Measurements from ENCODE around the gene PLCB4.

PLCB4 gene

GRCh38 chr20:9417665-9418064 lies 348.8 kb downstream of the PLCB4 start:
- H3K4me3 ChIP-seq (ENCODE audit: low read depth, low read length) = no peak overlapping the region

DNA sequence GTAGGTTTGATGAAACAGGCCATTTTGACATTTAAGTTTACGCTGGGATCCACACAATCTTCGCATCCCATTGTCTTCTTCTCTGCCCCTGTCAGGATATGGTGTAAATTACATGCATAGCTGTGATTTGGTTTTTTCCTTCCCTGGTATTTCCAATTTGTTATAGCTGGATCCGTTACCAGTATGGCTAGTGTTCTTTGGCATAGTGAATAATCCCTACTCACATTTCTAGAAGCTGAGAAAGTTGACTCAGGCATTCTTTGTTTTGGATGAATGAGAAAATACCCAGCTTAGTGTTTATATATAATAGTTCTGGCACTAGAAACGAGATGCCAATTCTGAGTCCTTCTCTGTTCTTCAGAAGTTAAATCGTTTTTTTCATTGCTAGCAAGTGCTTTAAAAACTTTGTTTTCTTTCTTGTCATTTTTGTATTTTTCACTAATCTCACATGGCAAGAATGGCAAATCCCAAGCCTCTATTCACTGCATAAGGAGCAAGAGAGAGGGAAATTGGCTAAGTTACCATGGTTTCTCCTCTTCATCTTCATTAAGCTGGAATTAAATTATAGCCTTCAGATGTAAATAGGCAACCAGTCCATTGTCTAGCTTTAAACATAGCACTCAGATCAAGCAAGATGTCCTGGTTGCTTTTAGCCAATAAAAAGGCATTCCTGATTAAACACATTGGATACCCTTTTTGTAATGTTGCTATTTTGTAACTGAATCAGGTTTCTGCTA lies 353.6 kb downstream of the PLCB4 start:
- no peak overlapping the region for H3K4me3 ChIP-seq (ENCODE audit: low read depth, low read length)

DNA sequence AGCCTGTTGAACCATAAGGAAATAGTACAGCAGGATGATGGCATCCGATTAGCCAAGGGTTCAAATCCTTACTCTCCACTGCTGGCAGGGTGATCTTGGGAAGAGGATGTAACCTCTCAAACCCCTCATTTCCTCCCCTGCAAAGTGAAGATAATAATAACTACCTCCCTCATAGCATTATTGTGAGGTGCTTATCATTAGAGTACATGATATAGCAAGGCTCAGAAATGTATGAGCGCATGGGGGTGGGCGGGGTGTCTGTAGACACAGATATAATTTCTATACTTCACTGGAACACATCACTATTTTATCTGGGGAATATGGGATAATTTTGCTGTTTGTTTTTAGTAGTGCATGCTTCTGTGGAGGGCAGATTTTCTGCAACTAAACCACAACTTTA lies 355.7 kb downstream of the PLCB4 start:
- no peak overlapping the region for H3K4me3 ChIP-seq (ENCODE audit: low read depth, low read length)

DNA sequence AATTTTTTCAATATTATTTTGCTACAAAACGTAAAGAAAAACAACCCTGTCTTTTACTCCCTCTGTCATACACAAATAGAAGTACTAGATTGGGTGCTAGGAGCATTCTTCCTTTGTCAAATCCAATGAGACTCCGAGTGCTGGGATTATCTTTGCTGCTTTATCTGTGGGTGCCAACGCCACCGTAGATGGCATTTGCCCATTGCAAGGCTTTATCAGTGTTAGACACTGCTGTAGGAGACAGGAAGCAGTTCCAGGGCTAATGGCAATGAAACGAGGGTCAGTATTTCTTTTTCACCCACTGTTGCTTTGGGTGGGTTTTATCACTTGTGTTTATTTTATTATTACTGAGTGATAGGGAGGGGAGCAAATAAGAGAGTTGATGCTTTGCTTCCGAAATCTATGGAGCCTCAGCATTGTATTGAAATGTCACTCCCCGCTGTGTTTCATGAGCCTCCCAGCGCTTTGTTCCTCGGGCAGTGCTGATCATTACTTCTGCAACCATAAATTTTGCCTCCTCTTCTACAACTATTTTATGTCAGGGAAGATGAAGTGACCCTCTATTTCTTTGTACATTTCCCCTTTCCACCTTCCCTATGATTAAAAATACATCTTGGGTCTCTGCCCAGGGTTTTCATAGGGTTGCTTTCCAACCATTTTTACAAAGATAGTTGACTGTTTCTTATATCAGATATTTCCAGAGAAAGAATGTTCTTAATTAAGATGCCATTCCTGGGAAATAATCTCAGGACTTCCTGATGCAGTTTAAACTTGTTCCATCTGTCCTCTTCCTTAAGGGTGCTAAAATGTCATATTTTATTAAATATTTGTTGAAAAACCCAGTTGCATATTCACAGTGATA lies 358.8 kb downstream of the PLCB4 start:
- no peak overlapping the region for H3K4me3 ChIP-seq (ENCODE audit: low read depth, low read length)

- no peak overlapping the region for H3K4me3 ChIP-seq (ENCODE audit: low read depth, low read length)
Measured at GRCh38 chr20:9428292-9428607, 359.4 kb downstream of the PLCB4 start.

DNA sequence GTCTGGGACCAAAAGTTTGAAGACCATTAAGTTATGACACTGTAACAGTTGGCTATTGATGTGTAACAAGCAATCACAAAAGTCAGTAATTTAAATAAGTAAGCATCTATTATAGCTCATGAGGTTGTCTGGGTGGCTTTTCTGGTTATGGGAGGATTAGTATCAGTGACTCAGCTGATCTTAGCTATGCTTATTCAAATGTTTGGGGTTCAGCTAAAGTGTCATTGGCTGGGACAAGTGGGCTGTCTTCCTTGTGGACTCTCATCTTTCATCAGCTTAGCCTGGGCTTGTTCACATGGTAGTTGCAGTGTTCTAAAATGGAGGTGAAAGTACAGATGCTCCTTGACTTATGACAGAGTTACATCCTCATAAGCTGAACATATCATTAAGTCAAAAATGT lies 370.9 kb downstream of the PLCB4 start:
- no peak overlapping the region for H3K4me3 ChIP-seq (ENCODE audit: low read depth, low read length)

DNA sequence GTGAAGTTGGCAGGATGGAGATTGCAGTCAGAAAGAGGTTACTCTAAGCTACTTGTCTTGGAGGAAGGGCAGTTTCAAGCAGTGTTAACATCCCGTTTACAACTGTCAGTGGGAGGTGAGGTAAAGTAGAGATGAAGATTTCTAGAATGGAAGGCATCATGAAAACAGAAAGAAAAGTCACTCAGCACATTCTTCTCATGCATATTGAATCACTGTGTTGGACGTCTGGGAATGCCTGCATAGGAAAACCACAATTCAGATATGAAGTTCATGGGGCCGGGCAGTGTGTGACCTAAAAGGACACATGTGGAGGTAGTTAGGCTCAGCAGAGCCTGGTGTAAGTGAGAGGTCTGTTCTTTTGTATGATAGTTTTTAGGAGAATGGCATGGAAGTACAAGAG lies 372.0 kb downstream of the PLCB4 start:
- no peak overlapping the region for H3K4me3 ChIP-seq (ENCODE audit: low read depth, low read length)

GRCh38 chr20:9441948-9442347 lies 373.1 kb downstream of the PLCB4 start:
- H3K4me3 ChIP-seq (ENCODE audit: low read depth, low read length) = no peak overlapping the region

DNA sequence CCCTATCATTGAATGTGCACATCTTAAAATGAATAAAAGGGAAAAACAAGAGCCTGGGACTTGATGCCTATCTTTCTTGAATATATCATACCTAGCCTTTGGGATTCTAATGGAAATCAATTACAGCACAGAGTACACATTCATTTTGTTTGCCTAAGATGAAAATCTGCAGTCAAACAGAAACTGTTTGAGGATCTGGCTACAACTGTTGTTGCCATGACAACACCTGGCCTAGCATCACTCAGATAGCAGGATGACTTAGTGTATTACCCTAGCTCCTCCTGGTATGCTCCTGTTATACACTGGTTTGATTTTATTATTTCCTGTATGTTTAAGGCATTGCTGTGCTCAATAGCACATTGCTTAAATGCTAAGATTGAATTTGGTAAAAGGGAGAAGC lies 374.0 kb downstream of the PLCB4 start:
- no peak overlapping the region for H3K4me3 ChIP-seq (ENCODE audit: low read depth, low read length)

- H3K4me3 ChIP-seq (ENCODE audit: low read depth, low read length) = no peak overlapping the region
Measured at GRCh38 chr20:9444921-9445320, 376.0 kb downstream of the PLCB4 start.

DNA sequence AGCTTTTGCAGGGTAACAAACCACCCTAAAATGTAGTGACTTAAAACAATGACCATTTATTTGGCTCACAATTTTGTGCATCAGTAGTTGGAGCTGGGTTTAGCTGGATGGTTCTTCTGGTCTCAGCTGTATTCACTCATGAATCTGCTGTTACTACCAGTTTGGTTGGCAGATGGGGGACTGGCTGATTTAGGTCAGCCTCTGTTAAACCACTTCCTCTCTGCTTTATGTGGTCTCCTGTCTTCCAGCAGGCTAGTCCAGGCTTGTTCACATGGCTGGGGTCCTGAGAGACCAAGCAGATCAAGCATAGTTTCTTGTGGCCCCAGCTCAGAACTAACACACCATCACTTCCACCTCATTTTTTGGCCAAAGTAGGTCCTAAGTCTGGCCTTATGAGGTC lies 378.3 kb downstream of the PLCB4 start:
- H3K4me3 ChIP-seq (ENCODE audit: low read depth, low read length) = no peak overlapping the region

- H3K4me3 ChIP-seq (ENCODE audit: low read depth, low read length) = no peak overlapping the region
Measured at GRCh38 chr20:9453201-9453600, 384.3 kb downstream of the PLCB4 start.

GRCh38 chr20:9454791-9455190 lies 385.9 kb downstream of the PLCB4 start:
- no peak overlapping the region for H3K4me3 ChIP-seq (ENCODE audit: low read depth, low read length)

GRCh38 chr20:9457136-9457535 lies 388.2 kb downstream of the PLCB4 start:
- H3K4me3 ChIP-seq (ENCODE audit: low read depth, low read length) = no peak overlapping the region

DNA sequence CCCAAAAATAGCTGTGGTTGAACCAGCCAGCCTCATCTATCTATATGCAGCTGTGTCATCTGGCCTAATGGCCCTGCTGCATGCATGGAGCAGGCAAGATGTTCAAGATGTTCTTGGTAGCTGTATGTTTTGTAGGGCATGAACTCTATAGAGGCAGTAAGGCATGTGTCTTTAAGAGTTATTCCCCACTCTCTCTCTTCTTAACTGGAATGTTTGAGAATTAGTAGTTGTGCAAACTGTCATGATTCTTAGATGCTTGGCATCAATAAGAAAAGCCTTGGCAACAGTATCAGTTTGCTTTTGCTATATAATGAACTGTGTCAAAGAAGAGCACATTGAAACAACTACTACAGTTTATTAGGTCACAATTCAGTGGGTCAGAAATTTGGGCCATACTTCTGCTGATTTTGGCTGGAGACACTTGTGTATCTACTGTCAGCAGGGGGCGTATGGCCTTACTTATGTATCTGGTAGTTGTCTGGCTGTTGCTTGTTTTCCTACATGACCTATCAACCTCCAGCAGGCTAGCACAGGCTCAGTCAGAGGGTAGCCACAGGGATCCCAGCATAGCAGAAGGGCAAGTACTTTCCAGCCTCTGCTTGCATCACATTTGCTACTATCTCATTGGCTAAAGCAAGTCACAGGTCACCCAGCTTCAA lies 389.4 kb downstream of the PLCB4 start:
- H3K4me3 ChIP-seq (ENCODE audit: low read depth, low read length) = no peak overlapping the region

DNA sequence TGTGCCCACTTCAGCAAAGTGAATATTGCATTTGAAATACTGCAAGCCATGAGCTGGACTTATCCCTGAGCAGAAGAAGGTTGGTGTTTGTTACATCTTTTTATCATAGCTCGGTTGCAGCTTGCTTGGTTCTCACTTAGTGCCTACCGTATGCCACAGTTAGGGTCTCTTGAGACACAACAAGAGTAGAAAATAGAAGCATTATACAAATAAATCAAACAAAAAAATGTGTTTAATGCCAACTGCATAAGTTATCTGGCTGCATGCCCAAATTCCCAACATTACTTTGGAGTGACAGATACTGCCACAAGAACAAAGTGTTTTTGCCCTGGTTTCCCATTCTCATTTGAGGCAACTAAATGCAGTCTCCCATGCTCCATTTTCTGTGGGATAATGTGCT lies 391.6 kb downstream of the PLCB4 start:
- H3K4me3 ChIP-seq (ENCODE audit: low read depth, low read length) = no peak overlapping the region

DNA sequence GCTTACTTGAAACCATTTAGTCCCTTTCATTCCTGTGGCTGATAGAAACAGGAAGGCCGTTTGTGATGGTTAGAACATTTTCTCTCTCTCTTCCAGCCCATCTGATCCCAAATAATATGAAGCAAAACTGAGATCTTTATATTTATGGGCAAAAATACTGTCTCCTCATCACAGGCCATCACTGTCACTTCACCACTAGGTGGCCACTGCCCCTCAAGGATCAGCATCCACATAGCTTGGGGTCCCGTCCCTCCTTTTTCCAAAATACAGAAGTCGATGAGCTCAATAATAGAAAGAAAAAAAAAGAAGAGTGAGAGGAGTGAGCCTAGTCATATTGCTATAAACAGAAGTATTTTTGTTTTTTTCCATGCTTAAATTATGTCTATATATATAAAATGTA lies 399.1 kb downstream of the PLCB4 start:
- H3K4me3 ChIP-seq (ENCODE audit: low read depth, low read length) = no peak overlapping the region

DNA sequence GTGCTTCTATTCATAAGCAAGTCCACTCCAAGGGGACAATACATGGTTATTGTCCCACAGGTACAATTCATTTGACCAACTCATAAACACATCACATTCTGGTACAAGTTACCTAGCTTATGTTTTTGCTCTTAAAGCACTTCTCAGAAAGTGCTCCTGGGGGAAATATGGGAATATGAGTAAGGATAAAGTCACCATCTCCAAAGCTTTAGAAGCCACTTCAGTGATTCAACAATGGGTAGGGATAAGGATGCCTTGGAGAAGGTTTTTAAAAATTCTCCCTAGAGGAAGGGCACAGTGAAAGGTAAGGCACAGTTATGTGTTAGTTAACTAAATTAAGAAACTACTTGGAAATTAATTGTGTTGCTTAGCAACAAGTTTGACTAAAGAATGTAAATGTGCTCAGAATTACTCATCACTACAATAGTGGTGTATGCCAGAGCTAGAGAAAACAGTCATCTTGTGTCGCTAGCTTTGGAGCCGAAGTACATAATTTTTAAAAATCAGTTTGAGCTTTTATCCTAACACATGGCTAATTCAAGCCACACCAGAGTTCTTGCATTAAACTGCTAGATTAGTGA lies 406.0 kb downstream of the PLCB4 start:
- H3K4me3 ChIP-seq (ENCODE audit: low read depth, low read length) = no peak overlapping the region

DNA sequence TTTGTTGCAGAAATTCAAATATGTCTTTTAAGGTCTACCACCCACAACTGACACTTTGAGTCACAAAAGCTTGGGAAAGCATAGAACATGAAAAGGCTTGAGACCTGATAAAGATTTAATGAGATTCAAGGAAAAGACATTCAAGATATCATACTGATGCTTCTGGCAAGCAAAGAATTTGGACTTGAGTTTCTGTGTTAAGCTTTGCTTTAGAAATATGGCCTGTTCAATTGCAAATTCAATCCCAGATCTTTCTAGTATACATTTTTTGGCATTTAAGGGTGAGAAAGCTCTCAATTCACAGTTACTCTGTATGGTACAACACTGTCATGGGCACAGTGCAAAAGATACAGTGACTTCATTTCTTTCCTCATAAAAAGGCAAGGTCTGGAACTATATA lies 406.6 kb downstream of the PLCB4 start:
- no peak overlapping the region for H3K4me3 ChIP-seq (ENCODE audit: low read depth, low read length)

- H3K4me3 ChIP-seq (ENCODE audit: low read depth, low read length) = no peak overlapping the region
Measured at GRCh38 chr20:9476174-9476573, 407.3 kb downstream of the PLCB4 start.

- no peak overlapping the region for H3K4me3 ChIP-seq (ENCODE audit: low read depth, low read length)
Measured at GRCh38 chr20:9476637-9477036, 407.8 kb downstream of the PLCB4 start.

DNA sequence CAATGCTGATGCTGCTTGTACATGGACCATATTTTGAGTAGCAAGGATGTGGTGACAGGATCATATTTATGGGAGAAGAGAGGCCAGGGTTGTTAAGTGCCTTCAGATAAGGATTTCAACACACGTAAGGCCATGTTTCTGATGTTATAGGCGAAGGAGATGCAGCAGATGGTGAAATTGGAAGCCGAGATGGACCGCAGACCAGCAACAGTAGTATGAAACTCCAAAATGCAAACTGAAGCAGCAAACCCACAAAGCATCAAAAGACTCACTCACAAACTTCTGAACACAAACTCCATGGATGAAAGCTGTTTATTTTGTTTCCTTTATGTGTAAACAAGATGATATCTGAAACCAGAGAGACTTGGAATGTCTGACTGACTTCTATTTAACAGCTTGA lies 409.9 kb downstream of the PLCB4 start:
- H3K4me3 ChIP-seq (ENCODE audit: low read depth, low read length) = no peak overlapping the region

Data from iPS-11a (cell line).